Measurements from ENCODE around the gene ZNF576.

Gene ZNF576

GRCh38 chr19:43589277-43589676 lies 7.1 kb upstream of the ZNF576 start:
- Histone ChIP-seq H3K27me3 (ENCODE audit: insufficient read depth, poor library complexity, severe bottlenecking) (no peaks in the 10 kb centered on the region), H3K27ac (replicated peaks) (no peak overlapping the region), H3K4me3 (replicated peaks; ENCODE audit: insufficient read depth, low read length) (no peak overlapping the region)
- TF ChIP-seq SPI1 (IDR thresholded peaks at IDR 0.05; ENCODE audit: borderline replicate concordance, low read depth) (no peak), REST (IDR thresholded peaks at IDR 0.05; ENCODE audit: insufficient replicate concordance, low read depth) (no peak), GABPA (IDR thresholded peaks at IDR 0.05; ENCODE audit: low read depth) (no peak), POLR2AphosphoS5 (IDR thresholded peaks at IDR 0.05; ENCODE audit: low read depth) (no peak), CTCF (IDR thresholded peaks at IDR 0.05; ENCODE audit: insufficient read depth, low read length) (no peak)
- DNase-seq (ENCODE audit: low read depth in 1 of 2, low spot score in 1 of 2): no peak

GRCh38 chr19:43589678-43590077 lies 6.7 kb upstream of the ZNF576 start:
- Histone ChIP-seq H3K27ac (replicated peaks) (no peak overlapping the region), H3K4me3 (replicated peaks; ENCODE audit: insufficient read depth, low read length) (no peak overlapping the region), H3K27me3 (ENCODE audit: insufficient read depth, poor library complexity, severe bottlenecking) (no peaks in the 10 kb centered on the region)
- TF ChIP-seq CTCF (IDR thresholded peaks at IDR 0.05; ENCODE audit: insufficient read depth, low read length) (no peak), GABPA (IDR thresholded peaks at IDR 0.05; ENCODE audit: low read depth) (no peak)
- no peak for DNase-seq (ENCODE audit: low read depth in 1 of 2, low spot score in 1 of 2)

- Histone ChIP-seq H3K27me3 (ENCODE audit: insufficient read depth, poor library complexity, severe bottlenecking) (no peaks in the 10 kb centered on the region), H3K4me3 (replicated peaks; ENCODE audit: insufficient read depth, low read length) (no peak overlapping the region), H3K27ac (replicated peaks) (no peak overlapping the region)
- no peak for TF ChIP-seq POLR2AphosphoS5 (IDR thresholded peaks at IDR 0.05; ENCODE audit: low read depth)
- no peak for TF ChIP-seq REST (IDR thresholded peaks at IDR 0.05; ENCODE audit: insufficient replicate concordance, low read depth)
- no peak for TF ChIP-seq SPI1 (IDR thresholded peaks at IDR 0.05; ENCODE audit: borderline replicate concordance, low read depth)
- no peak for TF ChIP-seq GABPA (IDR thresholded peaks at IDR 0.05; ENCODE audit: low read depth)
- DNase-seq (ENCODE audit: low read depth in 1 of 2, low spot score in 1 of 2): no peak
Observed at GRCh38 chr19:43591904-43592772, 4.3 kb upstream of the ZNF576 start.

GRCh38 chr19:43592800-43593350 lies 3.5 kb upstream of the ZNF576 start:
- DNase-seq (ENCODE audit: low read depth in 1 of 2, low spot score in 1 of 2): no peak
- Histone ChIP-seq H3K27ac (replicated peaks) (no peak overlapping the region), H3K27me3 (ENCODE audit: insufficient read depth, poor library complexity, severe bottlenecking) (no peaks in the 10 kb centered on the region), H3K4me3 (replicated peaks; ENCODE audit: insufficient read depth, low read length) (no peak overlapping the region)
- TF ChIP-seq POLR2AphosphoS5 (IDR thresholded peaks at IDR 0.05; ENCODE audit: low read depth) (no peak), REST (IDR thresholded peaks at IDR 0.05; ENCODE audit: insufficient replicate concordance, low read depth) (no peak), SPI1 (IDR thresholded peaks at IDR 0.05; ENCODE audit: borderline replicate concordance, low read depth) (no peak), CTCF (IDR thresholded peaks at IDR 0.05; ENCODE audit: insufficient read depth, low read length) (no peak), GABPA (IDR thresholded peaks at IDR 0.05; ENCODE audit: low read depth) (no peak)
